ENCODE data around the gene NFATC1. TPM values are rescaled to one million over a fixed set of nuclear protein-coding genes. Genes with fewer than 3 reads are reported as not detected.

The NFATC1 gene
- total and polyA plus RNA-seq, 2 experiments from 2014 or later = 7.5 to 9.8 TPM

- no peak overlapping the region for H2AFZ ChIP-seq
- in situ Hi-C loops (cut with MboI) = no loop called here
- H3K4me2 ChIP-seq (ENCODE audit: unreplicated experiment) = no peak overlapping the region
- no peaks in the 10 kb centered on the region for H3K79me2 ChIP-seq (ENCODE audit: insufficient read depth)
- H3F3A ChIP-seq (ENCODE audit: insufficient read depth) = no peaks in the 10 kb centered on the region
- H3K9me2 ChIP-seq (ENCODE audit: insufficient read depth) = no peaks in the 10 kb centered on the region
- 69 to 76% methylated on average over 24 to 28 of the region's 29 CpGs for WGBS, 2 experiments (ENCODE audit: low coverage in 1 of 2, low lambda C conversion rate in 2 of 2, missing lambda C conversion rate in 2 of 2)
- peak; percentile 38 for DNase-seq
- TF ChIP-seq EZH2 (IDR thresholded peaks at IDR 0.05; ENCODE audit: insufficient read depth, poor library complexity, severe bottlenecking) (no peak), EZH2phosphoT487 (IDR thresholded peaks at IDR 0.05; ENCODE audit: insufficient read depth, low read depth) (no peak)
- no peaks in the 10 kb centered on the region for H3K36me3 ChIP-seq (ENCODE audit: low read depth)
- H3K27me3 ChIP-seq (replicated peaks; ENCODE audit: insufficient read depth) = no peaks in the 10 kb centered on the region
- no peaks in the 10 kb centered on the region for H3K4me1 ChIP-seq (ENCODE audit: insufficient read depth)
- no peaks in the 10 kb centered on the region for H4K20me1 ChIP-seq (ENCODE audit: insufficient read depth)
- H3K9ac ChIP-seq = no peak overlapping the region
- H3K27ac ChIP-seq = no peak overlapping the region
- no peaks in the 10 kb centered on the region for H3K9me3 ChIP-seq (ENCODE audit: low read depth)
- H3K4me3 ChIP-seq = no peak overlapping the region
These were observed 46.9 kb downstream of the NFATC1 start for GRCh38 chr18:79442508-79443221.

GRCh38 chr18:79445221-79445620 is 49.5 kb downstream of the NFATC1 start:
- no peak overlapping the region for H3K4me3 ChIP-seq
- H3K4me2 ChIP-seq (ENCODE audit: unreplicated experiment) = no peak overlapping the region
- H3K9me3 ChIP-seq (ENCODE audit: low read depth) = no peaks in the 10 kb centered on the region
- H3K27ac ChIP-seq = no peak overlapping the region
- H2AFZ ChIP-seq = no peak overlapping the region
- no peak overlapping the region for H3K9ac ChIP-seq
- in situ Hi-C loops (cut with MboI) = no loop called here
- no peaks in the 10 kb centered on the region for H4K20me1 ChIP-seq (ENCODE audit: insufficient read depth)
- H3K4me1 ChIP-seq (ENCODE audit: insufficient read depth) = no peaks in the 10 kb centered on the region
- DNase-seq = no peak
- no peaks in the 10 kb centered on the region for H3F3A ChIP-seq (ENCODE audit: insufficient read depth)
- TF ChIP-seq EZH2 (IDR thresholded peaks at IDR 0.05; ENCODE audit: insufficient read depth, poor library complexity, severe bottlenecking) (no peak), EZH2phosphoT487 (IDR thresholded peaks at IDR 0.05; ENCODE audit: insufficient read depth, low read depth) (no peak)
- H3K79me2 ChIP-seq (ENCODE audit: insufficient read depth) = no peaks in the 10 kb centered on the region
- no peaks in the 10 kb centered on the region for H3K9me2 ChIP-seq (ENCODE audit: insufficient read depth)
- H3K27me3 ChIP-seq (replicated peaks; ENCODE audit: insufficient read depth) = no peaks in the 10 kb centered on the region
- H3K36me3 ChIP-seq (ENCODE audit: low read depth) = no peaks in the 10 kb centered on the region
- 97% methylated on average over 15 of the region's 15 CpGs for WGBS, 2 experiments (ENCODE audit: low coverage in 1 of 2, low lambda C conversion rate in 2 of 2, missing lambda C conversion rate in 2 of 2)

GRCh38 chr18:79445696-79446561 is 50.2 kb downstream of the NFATC1 start:
- Histone ChIP-seq H2AFZ (no peak overlapping the region), H4K20me1 (ENCODE audit: insufficient read depth) (no peaks in the 10 kb centered on the region), H3K9ac (no peak overlapping the region), H3K9me2 (ENCODE audit: insufficient read depth) (no peaks in the 10 kb centered on the region), H3K27me3 (replicated peaks; ENCODE audit: insufficient read depth) (no peaks in the 10 kb centered on the region), H3K36me3 (ENCODE audit: low read depth) (no peaks in the 10 kb centered on the region), H3K9me3 (ENCODE audit: low read depth) (no peaks in the 10 kb centered on the region), H3K79me2 (ENCODE audit: insufficient read depth) (no peaks in the 10 kb centered on the region), H3K4me3 (no peak overlapping the region), H3K4me2 (ENCODE audit: unreplicated experiment) (no peak overlapping the region), H3K27ac (no peak overlapping the region), H3K4me1 (ENCODE audit: insufficient read depth) (no peaks in the 10 kb centered on the region), H3F3A (ENCODE audit: insufficient read depth) (no peaks in the 10 kb centered on the region)
- in situ Hi-C loops (cut with MboI) = no loop called here
- DNase-seq = no peak
- 88 to 92% methylated on average over 18 of the region's 18 CpGs for WGBS, 2 experiments (ENCODE audit: low coverage in 1 of 2, low lambda C conversion rate in 2 of 2, missing lambda C conversion rate in 2 of 2)
- no peak for TF ChIP-seq EZH2phosphoT487 (IDR thresholded peaks at IDR 0.05; ENCODE audit: insufficient read depth, low read depth)

- no peak for TF ChIP-seq EZH2phosphoT487 (IDR thresholded peaks at IDR 0.05; ENCODE audit: insufficient read depth, low read depth)
- no peak for TF ChIP-seq EZH2 (IDR thresholded peaks at IDR 0.05; ENCODE audit: insufficient read depth, poor library complexity, severe bottlenecking)
- Histone ChIP-seq H3K9ac (no peak overlapping the region), H3K4me3 (no peak overlapping the region), H3F3A (ENCODE audit: insufficient read depth) (no peaks in the 10 kb centered on the region), H2AFZ (no peak overlapping the region), H3K27me3 (replicated peaks; ENCODE audit: insufficient read depth) (no peaks in the 10 kb centered on the region), H3K27ac (no peak overlapping the region), H3K9me3 (ENCODE audit: low read depth) (no peaks in the 10 kb centered on the region), H3K36me3 (ENCODE audit: low read depth) (no peaks in the 10 kb centered on the region), H4K20me1 (ENCODE audit: insufficient read depth) (no peaks in the 10 kb centered on the region), H3K4me2 (ENCODE audit: unreplicated experiment) (no peak overlapping the region), H3K4me1 (ENCODE audit: insufficient read depth) (no peaks in the 10 kb centered on the region), H3K9me2 (ENCODE audit: insufficient read depth) (no peaks in the 10 kb centered on the region), H3K79me2 (ENCODE audit: insufficient read depth) (no peaks in the 10 kb centered on the region)
- in situ Hi-C loops (cut with MboI) = no loop called here
- no peak for DNase-seq
- 94 to 96% methylated on average over 15 to 24 of the region's 24 CpGs for WGBS, 2 experiments (ENCODE audit: low coverage in 1 of 2, low lambda C conversion rate in 2 of 2, missing lambda C conversion rate in 2 of 2)
These were observed 51.2 kb downstream of the NFATC1 start for GRCh38 chr18:79446931-79447330.
